Activated CD8-positive, alpha-beta memory T cell treated with anti-CD3 and anti-CD28 coated beads for 36 hours (primary cell): ENCODE data around the gene CITED1. TPM values are rescaled to one million over a fixed set of nuclear protein-coding genes. Genes with fewer than 3 reads are reported as not detected.

Experiments used
- CTCF ChIA-PET: fragments of 350-600 bp; sonication (Branson Sonifier 250); formaldehyde crosslinking; loops from one replicate; lab custom pipeline; 2021; ENCODE audit warnings: antibody characterized with exemption; lab: Charles Lee
- POLR2A ChIA-PET: fragments of 350-600 bp; sonication (Branson Sonifier 250); formaldehyde crosslinking; loops from one replicate; lab custom pipeline; 2021; ENCODE audit warnings: antibody characterized with exemption; lab: Charles Lee
- total RNA-seq, 2 experiments: library from RNA; stranded (reverse); gene quantifications; one replicate each; pipeline ENCODE4 v1.2.3, GENCODE V29; 2021

CITED1 gene
- total RNA-seq, 2 experiments from 2014 or later: 0.46 TPM; not detected in 1

DNA sequence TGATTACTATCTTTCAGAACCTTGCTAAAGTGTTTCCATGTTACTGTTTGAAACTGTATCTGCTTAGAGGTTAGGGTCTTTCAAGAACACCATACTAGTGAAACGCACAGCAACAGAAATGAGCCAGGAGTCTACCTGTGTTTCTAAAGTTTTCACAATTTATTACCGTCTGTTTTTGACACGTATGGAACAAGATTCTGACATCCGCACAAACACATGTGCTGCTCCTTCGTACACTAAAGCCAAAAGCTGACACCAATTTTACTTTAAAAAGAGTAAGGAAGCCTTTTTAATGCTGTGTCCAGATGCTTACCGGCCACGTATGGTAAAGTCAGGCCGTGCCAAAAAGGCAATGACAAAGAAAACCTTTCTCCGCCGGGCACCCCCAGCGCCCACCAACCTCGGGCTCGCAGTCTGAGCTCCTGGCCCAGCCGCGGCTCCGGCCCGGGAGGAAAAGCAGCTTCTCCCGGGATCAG lies 29.2 kb downstream of the CITED1 start:
- ChIA-PET POLR2A (interaction anchor here (1.0 to 1.9 kb wide), 5 partner anchors 38 to 345 kb away, joined by 3 to 9 read pairs (median 4); partner anchors contain the start of genes ERCC6L and PIN4), CTCF (interaction anchor here (0.5 to 1.3 kb wide), 9 partner anchors 14 to 345 kb away, joined by 3 to 6 read pairs (median 3); no protein-coding TSS in a partner anchor)

DNA sequence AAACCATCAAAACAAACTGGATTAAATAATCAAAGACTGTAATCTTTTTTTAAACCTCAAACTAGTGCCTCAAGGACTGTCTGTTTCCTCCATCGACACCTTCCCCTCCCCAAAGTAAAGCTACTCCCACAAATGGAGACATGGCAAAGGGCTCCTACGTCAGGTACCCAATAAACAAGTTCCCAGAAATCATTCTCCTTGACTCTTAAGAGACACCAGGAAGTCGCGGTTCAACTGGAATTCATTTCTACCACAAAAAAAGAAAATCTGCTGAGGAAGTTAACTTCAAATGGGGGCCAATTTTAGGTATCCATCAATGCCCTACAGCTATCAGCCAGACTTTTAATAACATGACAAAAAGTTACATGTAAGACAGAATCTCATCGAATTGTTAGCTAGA lies 31.2 kb downstream of the CITED1 start:
- ChIA-PET CTCF (no interaction called here), POLR2A (no interaction called here)

DNA sequence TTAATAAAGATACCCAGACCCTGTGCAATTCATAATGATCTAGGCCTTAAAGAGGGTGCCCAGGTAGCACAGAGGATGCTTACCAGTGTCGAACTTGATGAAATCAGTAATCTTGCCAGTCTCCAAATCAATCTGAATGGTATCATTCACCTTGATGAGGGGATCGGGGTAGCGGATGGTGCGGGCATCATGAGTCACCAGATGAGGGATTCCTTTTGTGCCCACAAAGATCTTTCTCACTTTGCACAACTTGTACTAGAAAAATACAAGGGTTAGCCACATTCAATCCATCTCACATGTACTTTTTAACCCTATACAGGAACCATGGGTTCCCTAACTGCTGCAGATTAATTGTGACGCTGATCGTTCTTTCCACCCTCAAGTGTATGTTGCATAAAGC lies 32.0 kb downstream of the CITED1 start:
- POLR2A ChIA-PET: no interaction called here

DNA sequence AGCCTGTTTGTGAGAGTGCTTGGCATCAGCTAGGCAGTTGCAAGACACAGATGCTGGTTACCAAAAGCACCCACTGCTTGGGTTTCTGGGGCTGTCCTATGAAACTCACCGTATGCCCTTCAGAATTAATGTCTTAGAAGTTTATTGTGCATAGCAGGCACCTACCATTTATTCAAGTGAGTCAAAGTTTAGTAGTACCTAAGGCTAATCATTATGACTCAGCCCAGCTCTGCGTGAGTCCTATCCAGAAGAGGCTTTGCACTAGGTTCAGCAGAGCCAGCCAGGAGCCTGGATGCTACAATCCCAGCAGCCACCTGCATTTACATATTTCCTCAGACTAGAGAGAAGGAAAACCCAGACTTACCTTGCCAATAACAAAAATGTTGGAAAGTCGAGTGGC lies 32.8 kb downstream of the CITED1 start:
- ChIA-PET POLR2A (no interaction called here), CTCF (no interaction called here)

More for the DNA sequence above, 32.0 kb downstream of the CITED1 start:
- CTCF ChIA-PET: no interaction called here

DNA sequence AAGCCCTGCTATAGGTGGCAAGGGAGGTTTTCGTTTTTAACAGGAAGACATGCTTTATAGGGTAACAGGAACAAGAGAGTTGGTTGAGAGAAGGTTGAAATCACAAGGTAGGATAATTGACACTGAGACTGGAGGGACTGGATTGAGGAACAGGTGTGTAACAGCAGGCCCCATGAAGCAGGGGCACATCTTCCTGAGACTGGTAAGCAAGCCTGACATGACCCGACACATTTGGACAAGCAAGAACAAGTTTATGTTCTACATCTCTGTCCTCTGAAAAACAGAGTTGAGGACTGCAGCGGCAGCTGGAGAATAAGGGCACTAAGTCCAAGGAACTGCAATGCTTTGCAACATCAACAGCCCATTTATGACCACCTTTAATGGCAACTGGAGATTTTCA lies 33.9 kb downstream of the CITED1 start:
- POLR2A ChIA-PET: no interaction called here
- CTCF ChIA-PET: no interaction called here

DNA sequence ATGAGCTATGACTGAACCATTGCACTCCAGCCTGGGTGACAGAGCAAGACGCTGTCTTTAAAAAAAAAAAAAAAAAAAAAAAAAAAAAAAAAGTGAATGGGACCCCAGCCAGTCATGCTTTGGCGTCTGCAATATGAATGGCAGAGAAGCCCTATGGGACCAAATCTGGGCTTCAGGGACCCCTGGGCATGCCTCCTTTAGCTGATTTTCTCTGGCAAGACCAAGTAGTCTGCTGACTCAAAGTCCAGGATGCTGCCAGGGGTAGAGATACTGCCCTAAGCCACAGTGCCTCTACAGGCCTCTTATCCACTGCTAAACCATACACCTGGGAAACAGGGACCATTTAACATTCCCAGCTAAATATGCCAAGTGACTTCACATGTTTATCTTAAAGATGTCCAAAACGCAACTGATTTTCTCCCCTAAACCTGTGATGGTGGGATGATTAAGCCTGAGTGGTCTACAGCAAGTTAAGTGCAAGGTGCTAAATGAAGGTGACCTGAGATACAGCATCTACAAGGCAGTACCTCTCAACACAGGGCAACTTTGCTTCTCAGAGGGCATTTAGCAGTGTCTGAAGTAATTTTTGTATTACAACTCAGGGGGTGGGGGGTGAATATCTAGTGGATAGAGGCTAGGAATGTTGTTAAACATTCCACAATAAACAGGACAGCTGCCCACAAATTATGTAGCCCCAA lies 34.5 kb downstream of the CITED1 start:
- CTCF ChIA-PET: no interaction called here

DNA sequence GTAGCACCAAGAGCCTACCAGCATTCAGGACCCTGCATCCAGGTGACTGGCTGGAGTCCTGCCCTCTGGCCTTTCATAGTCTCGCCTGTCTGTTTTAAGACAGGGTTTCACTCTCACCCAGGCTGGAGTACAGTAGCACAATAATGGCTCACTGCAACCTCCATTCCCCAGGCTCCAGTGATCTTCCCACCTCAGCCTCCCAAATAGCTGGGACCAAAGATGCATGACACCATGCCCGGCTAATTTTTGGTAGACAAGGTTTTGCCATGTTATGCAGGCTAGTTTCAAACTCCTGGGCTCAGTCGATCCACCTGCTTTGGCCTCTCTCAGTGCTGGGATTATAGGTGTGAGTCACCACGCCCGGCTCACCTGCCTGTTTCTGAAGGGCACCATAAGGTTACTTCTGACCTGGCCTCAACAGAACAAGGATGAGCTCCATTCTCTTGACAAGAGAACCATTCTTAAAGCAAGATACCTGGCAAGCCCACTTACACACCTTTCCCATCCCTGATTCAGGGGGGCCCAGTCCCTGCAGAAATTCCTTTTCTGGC lies 35.3 kb downstream of the CITED1 start:
- ChIA-PET POLR2A (interaction anchor here (0.6 kb wide), 1 partner anchor 871 kb away, joined by 5 read pairs; no protein-coding TSS in a partner anchor), CTCF (no interaction called here)

More for the DNA sequence above, 34.5 kb downstream of the CITED1 start:
- POLR2A ChIA-PET: no interaction called here

DNA sequence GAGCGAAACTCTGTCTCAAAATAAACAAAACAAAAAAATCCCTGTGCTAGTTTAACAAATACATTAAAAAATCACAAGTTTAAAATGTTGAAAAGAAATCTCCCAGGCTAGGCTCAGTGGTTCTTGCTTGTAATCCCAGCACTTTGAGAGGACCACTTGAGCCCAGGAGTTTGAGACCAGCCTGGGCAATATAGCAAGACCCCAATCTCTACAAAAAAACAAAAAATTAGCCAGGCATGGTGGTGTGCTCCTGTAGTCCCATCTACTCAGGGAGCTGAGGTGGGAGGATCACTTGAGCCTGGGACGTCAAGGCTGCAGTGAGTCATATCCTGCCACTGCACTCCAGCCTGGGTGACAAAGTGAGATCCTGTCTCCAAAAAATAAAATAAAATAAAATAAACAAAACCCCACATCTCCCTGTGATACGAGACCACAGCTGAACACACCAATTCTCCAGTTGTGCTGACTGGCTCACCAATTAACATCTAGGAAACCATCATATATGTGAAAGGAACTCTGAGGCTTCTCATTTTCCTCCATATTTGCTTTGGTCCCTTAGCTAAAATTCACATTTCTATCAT lies 36.0 kb downstream of the CITED1 start:
- CTCF ChIA-PET: interaction anchor here (1.4 kb wide), 1 partner anchor 25 kb away, joined by 7 read pairs; no protein-coding TSS in a partner anchor
- POLR2A ChIA-PET: interaction anchor here (0.6 kb wide), 1 partner anchor 870 kb away, joined by 5 read pairs; no protein-coding TSS in a partner anchor

DNA sequence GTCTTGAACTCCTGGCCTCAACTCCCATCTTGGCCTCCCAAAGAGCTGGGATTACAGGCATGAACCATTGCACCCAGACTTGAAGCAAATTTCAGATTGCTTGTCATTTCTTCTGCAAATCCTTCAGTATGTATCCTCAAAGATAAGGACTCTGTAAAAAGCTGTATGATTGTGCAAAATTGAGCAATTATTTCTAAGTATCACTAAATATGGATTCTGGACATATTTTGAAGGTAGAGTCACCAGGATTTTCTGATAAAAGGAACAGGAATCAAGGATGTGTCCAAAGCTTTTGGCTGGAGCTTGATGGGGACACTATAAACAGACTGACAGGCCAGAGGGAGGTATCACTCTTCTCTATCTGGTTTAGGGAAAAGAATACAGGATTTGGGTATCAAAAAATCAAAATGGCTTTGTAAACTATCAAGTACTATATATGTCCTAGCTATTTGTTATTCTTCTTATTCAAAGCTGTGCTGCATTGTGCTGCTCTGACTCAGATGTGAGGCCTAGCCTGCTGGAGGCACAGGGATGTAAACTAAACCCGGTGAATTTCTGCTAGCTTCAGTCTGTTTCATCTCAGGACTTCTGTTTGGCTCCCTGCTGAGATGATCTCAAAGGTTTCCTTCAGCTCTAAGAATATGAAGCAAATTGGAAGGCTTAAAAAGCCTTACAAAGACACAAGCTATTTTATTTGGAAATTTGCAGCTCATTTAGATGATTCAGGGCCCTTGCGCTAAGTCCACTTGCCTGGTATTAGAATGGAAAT lies 36.9 kb downstream of the CITED1 start:
- CTCF ChIA-PET: interaction anchor here (1.4 kb wide), 1 partner anchor 24 kb away, joined by 7 read pairs; no protein-coding TSS in a partner anchor
- POLR2A ChIA-PET: interaction anchor here (0.6 kb wide), 1 partner anchor 275 kb away, joined by 4 read pairs; no protein-coding TSS in a partner anchor

DNA sequence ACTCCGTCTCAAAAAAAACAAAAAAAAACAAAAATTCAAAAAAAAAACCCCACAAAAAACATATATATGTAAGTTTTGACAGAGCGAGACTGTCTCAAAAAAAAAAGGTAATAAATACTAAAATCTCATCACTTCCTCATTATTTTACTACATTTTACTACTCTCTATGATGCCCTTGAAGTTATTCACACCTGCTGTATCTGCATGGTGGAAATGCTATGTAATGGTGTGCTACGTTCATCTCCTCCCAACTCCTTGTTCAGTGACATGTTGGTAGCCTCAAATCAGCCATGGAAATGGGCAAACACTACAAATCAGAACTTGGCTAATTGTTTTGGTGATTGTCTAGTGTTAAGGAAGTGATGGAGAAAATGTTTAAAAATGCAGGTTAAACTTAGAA lies 40.5 kb downstream of the CITED1 start:
- CTCF ChIA-PET: no interaction called here
- POLR2A ChIA-PET: no interaction called here

DNA sequence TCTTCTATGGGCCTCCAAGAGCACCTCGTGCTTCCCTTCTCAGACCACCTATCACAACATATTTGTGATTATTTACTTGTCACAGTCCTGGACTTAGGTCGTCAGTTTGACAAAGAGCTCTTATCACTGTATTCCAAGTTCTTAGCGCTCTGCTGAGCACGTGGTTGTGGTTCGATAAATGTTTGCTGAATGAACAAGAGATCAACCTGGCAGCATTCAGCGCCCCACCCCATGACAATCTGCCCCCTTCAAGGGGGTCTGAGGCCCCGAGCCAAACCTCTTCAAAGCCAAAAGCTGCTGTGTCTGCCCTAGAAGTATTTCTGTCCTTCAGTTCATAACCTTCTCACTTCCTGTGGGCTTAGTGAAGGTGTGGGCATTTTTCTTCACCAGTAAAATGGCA lies 43.6 kb downstream of the CITED1 start:
- ChIA-PET POLR2A (no interaction called here), CTCF (interaction anchor here (0.7 kb wide), 1 partner anchor 15 kb away, joined by 3 read pairs; the partner anchor contains the start of gene RPS4X)

DNA sequence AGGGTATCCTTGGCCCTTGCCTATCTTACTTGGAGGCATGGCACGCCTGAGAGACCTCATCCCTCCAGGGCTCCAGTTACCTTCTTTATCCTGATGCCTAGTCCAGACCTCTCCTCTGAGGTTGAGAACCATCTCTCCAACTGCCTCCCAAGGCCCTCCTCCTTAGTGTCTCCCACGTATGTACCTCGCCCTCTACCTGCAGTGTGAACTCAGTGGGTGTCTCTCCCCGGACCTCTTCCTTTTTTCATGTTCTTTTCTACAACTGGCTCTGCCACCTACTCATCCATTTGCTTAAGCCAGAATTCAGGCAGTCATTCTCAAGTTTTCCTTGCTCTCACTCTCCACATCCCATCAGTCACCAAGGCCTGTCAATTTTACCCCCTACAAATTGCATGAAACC lies 45.3 kb downstream of the CITED1 start:
- CTCF ChIA-PET: interaction anchor here (0.7 kb wide), 1 partner anchor 17 kb away, joined by 4 read pairs; the partner anchor contains the start of gene RPS4X
- POLR2A ChIA-PET: no interaction called here

DNA sequence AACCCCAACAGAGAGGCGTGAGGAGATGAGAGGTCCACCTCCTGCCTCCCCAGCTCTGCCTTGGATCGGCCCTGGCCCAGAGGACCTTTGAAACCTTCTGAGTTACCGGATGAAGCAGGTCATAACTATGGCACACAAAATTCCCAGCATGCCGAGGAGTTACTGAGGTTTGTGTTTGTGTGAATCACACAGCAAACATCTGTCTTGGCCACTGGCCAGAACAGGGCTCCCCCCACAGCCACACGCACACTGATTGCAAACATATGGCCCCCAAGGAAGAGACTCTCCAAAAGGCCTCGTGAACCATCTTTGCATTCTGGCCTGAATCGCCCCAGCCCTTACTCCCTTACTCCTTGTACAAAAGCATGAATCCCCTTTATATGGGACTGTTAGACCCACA lies 47.5 kb downstream of the CITED1 start:
- POLR2A ChIA-PET: no interaction called here
- CTCF ChIA-PET: no interaction called here

DNA sequence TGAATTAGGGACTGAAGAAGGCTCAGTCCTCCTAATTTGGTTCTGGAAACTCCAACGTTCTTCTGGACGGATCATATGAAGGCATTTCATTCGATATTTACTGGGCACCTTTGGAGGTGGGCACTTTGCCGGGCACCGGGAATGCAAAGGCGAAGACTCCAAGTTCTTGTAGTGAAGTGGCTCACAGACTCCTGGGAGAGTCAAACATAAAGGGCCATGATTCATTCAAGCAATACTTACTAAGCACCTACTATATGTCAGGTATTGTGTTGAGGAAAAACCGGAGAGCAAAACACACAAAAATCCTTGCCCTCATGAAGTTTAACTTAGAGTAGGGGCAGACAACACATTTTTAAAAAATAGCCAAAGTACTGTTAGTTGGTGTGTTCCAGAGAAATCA lies 49.9 kb downstream of the CITED1 start:
- ChIA-PET POLR2A (no interaction called here), CTCF (no interaction called here)

DNA sequence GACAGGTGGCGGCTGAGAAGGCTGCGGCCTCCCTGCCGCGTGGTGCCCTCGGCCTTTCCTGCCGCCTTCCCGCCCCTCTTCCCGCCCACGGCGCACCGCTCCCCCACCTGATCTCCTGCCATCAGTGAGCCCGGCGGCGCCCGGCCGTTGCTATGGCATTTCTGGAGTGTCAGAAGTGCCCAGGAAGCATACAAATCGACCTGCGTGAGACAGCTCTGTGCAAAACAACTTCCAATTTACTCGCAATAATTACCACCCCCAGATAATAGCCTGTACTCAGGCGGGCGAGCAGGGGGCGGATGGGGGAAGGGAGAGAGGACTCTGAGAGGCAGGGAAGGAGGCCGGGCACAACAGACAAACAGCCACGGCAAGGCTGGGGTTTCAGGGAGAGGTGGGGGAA lies 50.3 kb downstream of the CITED1 start:
- POLR2A ChIA-PET: no interaction called here
- CTCF ChIA-PET: no interaction called here

DNA sequence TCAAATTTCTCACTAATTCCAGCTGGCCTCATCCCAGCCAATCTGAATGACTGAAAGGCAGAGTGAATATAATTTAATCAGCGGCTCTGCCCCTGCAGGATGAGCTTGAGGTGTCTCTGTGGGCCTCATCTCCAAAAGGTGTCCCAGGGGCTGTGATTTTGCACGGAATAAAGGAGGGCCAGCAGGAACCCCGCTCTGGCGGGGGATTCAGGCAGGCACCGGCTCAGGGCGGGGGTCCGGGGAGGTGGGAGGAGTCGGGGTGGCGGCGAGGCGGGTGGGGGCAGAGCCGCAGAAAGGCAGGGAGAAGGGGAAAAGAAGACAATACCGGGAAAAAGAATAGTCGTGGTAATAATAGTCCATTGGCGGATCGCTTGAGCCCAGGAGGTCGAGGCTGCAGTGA lies 50.9 kb downstream of the CITED1 start:
- ChIA-PET CTCF (no interaction called here), POLR2A (no interaction called here)

DNA sequence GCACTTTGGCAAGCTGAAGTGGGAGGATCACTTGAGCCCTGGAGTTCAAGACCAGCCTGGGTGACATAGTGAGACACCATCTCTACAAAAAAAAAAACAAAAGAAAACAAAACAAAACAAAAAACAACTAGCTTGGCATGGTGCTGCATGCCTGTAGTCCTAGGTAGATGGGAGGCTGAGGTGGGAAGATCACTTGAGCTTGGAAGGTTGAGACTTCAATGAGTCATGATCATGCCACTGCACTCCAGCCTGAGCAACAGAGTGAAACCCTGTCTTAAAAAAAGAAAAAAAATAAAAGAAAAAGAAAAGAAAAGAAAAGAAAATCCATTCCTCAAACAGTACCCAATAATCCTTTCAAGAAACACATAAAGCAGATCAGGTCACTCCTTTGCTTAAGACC lies 52.0 kb downstream of the CITED1 start:
- POLR2A ChIA-PET: no interaction called here
- CTCF ChIA-PET: no interaction called here
